GM20431 (cell line): ENCODE data around the gene AGAP3.

Experiments used
- in situ Hi-C: fragments of 300-500 bp; cut with MseI, MboI; formaldehyde crosslinking; loops from one replicate; pipeline ENCODE4 v1.15.0; 2020; ENCODE audit warnings: low sequenced_read_pairs; ENCODE audit not compliant: unreplicated experiment

AGAP3 gene

DNA sequence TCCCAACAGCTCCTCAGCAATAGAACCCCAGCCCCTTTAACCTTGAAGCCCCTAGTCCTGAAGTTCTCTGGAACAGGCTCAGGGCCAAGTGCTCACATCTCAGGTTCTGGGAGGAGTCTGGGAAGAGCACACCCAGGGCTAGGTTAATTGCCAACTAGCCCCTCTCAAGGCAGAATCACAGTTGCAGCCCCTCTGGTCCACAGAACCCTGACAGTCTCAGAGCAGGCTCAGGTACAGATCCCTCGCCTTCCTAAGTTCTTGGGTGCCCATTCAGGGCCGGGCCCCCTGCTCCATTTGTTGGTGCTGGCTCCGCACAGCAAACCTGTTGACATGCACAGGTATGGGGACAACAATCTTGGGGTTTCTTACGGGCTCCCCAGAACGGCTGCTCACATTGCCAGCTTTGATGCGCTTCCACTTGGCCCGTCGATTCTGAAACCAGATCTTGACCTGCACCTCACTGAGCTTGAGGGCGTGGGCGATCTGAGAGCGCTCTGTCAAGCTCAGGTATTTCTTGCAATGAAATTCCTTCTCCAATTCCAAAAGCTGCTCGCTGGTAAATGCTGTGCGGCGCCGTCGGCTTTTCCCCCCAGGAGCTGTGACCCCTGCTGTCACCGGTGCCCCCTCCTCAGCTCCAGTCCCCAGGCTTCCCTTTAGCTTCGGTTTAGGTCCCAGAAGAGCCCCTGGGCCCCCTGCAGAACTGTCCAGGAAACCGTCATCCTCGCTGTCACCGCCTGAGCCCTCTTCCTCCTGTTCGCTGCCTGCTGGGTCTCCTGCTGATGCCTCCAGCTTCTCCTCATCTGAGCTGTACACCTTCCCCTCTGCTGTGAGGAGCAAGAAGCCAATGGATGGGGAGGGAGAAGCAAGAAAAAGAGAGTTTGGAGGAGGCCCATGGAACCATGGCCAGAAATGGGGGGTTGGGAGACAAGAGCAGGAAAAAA is 62.3 kb downstream of the AGAP3 start:
- in situ Hi-C loops = no loop called here

DNA sequence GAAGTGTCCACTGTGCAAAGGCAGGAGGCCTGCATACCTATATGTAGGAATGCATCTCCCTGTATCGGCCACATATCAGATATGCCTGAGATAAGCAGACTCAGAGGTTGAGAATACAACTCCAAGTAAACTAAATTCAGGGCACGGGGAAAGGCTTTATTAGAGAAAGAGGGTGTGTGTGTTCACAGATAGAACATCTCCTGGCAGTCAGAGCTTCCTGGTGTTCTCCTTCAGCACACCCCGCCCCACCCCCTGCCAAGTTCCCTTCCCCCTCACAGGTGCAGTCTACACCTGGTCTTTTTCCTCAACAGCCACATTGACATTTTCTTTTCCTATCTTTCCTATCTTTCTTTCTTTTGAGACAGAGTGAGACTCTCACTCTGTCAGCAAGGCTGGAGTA is 64.1 kb downstream of the AGAP3 start:
- in situ Hi-C loops = no loop called here

DNA sequence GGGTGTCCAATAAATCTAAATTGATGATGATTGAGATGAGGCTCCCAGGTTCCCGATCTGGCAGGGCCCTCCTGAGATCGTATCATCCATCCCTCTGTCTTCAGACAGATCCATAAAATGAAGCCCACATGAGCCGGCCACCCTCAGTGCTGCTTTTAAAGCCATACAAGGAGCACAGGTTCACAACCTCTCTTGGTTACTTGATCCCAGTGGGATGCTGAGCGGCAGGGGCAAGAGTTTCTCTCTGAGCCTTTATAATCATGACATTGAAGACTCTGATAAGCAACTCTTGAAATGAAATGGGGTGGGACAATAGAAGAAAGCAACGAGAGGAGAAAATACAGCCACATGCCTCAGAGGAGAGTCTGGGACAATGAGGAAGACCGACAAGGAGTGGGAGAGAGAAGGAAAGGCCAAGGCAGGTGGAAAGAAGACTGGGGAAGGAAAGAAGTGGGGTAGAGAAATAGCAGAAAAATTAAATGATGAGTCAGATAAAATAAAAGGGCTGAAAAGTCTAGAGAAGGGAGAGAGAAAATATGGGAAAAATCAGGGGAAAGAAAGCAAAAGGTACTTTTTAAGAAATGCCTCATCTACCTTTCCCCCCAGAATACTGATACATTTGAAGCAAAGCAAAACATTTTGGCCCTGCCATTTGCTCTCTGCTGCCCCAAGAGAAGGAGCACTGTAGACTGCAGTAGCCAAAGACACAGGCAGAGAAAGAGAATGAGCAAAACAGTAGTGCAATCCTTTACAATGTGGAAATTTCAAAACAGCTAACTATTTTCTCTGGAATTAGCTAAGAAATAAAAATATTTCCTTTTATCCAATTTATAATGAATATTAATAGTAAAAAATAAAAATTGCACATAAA is 66.6 kb downstream of the AGAP3 start:
- in situ Hi-C loops = no loop called here

DNA sequence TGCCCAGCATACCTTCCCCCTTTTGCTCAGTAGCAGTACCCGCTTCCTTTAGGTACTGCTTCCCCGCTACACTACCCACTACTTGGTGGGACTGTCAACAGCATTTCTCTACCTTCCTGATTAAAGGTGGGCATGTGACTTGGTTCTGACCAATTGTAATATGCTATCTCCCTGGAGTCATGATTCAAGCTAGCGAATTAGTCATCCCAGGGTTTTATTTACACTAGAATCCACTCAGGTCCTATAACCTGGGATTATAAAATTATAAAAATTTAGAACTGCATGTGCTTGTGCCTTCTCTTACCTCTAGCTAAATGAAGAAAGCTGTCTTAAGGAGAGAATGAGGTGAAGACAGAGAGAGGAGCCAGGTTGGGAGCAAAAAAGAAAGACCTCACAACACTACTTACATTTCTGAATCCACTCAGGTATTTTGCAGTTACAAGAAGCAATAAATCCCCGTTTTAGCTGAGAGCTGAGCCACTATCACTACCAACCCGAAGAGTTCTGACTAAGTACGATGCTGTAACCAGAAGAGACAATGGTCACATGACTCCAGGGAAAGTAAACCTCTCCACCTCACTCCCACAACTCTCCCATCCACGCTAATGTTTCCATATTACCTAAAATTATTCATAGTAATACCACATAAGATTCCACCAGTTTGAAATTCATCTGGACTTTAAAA is 71.5 kb downstream of the AGAP3 start:
- in situ Hi-C loops = no loop called here

DNA sequence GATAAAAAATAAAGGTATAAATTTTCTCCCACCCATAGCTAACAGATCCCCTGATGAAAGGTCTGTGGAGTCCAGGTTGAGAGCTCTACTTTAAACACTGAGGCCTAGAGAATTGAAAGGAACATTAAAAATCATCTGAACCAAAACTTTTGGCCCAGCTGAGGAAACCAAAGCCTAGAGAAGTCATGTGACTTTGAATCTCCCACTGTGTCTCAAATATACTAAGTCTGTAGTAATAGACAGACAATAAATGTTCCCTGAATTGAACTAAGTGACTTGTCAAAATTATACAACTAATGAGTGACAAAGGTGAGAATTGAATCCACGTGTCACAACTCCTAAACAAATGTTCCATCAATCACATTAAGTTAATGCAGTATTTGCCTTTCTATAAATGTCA is 75.5 kb downstream of the AGAP3 start:
- in situ Hi-C loops = no loop called here

DNA sequence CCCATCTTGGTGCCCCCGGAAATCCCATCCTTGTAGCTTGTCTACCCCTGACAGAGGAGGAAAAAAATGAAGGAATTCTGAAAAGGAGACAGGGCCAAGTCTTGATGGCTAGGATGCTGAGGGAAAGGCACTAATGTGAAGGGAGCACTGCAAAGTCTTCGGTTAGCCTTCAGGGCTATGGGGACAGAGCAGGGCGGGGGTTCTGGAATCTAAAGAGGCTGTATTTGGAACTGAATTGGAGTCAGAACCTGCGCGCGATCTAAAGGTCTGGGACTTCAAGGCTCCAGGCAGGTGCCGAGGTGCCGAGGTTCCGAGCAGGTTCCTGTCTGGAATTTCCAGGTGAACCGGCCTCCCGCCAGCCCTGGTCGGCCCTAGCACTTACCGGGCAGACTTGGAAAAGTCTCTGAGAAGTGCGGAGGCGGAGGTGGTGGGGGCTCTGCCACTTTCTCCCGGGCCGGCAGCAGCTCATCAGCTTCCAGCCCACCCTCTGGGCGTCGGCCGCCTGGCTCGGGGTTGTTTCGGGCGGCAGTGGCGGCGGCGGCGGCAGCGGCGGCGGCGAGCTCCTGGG is 80.4 kb downstream of the AGAP3 start:
- in situ Hi-C loops = no loop called here

DNA sequence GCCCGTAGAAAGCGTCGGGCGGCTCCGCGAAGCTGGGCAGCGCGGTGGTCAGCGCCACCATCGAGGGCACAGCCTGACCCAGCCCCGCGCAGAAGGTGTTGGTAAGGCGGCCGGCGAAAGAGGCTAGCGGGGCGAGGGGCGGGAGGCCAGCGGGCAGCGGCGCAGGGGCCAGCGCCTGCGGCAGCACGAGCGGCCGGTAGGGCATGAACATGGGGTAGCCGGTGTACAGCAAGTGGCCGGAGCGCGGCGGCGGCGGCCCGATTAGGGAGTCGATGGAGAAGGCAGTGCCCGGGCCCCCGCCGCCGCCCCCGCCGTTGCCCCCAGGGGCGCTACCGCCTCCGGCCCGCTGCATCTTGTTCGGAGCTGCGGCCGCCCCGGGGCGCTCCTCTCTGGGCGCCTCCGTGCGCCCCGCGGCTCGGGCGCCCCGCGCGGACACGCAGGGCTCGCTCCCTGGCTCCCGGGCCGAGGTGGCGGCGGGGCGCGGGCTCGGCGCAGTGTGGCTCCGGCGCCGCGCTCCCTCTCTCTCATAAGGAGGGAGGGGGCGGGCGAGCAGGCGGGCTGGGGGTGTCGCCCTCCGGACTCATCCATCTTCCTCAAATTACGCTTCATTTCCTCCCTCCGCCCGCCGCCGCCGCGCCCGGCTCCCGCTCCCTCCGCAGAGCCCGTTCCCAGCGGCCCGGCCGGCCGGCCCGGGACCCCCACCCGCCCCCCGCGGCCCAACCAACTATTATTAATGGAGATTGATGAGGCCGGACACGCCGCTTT is 81.1 kb downstream of the AGAP3 start, which contains the start of gene GBX1:
Gene GBX1 (minus strand): TSS at position 498 of the 765 bp plus-strand sequence. CDS start 146 bp downstream, at position 352.
- in situ Hi-C loops = no loop called here

DNA sequence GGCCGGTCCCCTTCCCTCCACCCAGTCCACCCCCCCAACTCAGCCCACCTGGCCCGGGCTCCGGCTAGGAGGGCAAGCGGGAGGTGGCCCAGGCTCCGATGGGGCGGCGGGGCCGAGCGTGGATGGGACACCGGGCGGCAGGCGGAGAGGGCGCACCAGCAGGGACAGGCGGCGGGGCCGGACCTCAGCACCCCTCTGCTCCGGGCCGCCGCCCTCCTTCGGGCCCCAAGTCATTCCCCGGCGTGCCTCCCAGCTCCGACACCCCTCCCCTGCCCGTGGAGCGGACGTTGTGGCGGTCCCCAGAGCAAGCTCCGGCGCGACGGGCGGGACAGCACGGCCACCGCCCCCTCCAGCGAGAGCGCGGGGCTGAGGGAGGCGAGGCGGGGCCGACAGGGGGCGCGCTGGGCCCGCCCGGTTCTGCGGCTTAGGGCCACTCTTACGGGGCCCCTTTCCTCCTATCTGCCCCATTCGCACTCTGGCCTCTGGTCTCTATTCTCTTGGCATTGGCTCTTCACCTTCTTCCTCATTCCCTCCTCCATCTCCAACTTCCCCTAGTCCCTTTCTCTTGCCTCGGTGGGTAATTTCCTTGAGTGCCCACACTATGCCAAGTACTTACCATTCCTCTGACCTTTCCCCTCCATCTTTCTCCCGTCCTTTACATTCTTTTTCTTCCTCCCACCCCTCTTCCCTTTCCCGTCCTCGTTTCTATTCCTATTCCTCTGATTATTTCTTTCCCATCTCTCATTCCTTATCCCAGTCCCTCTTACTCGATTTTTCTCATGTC is 81.9 kb downstream of the AGAP3 start:
- in situ Hi-C loops = no loop called here

DNA sequence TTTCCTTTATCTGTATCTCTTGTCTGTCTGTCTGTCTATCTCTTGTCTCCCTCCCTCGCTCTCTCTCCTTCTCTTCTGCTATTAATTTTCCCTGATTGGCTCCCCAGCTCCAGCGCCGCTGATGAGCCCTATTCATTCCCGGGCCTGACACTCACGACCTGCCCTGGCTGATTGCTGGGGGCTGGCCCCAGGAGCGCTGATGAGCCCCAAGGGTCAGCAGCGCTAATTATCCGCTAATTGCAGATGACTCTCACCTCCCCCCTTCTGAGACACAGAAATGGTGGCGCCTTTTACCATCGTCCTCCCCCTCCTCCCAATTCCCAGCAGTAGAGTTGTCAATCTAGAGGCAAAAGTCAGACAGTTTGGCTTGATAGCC is 82.5 kb downstream of the AGAP3 start:
- in situ Hi-C loops = no loop called here

DNA sequence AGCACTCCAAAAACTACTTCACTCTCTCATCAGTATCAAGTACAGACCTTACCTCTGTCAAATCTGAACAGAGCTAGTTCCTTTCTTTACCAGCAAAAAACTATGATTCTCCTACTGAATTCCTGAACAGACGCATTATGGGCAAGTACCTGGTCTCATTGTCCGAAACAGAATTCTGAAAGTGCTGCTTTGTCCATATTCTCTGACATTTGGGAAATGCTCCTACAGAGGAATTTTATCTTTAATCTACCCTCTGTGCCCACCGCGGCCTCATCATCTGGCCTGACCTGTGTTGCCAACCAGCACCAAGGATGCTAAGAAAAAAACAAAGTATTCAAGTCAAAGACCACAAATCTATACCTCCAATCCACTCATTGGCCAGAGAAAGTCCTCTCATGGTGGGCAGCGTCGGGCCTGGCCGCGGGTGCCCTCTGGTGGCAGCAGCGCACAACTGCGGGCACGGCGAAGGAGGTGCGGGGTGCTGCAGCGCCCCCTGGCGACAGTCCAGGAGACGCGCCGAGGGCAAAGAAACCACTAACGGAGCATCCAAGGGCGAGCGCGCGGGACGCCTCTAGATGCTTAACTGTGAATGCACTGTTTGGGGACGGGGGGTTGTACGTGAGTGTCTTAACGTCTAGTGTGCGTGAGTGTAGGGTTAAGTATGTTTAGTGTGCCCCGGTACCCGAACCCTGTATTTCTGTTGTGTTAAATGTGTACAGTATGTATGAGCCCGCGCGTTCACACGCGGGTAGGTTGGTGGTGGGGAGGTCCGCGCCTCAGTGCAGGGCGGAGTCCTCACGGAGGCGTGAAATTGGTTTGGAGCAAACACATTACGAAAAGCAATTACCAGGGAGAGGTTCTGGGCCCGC is 86.2 kb downstream of the AGAP3 start:
- in situ Hi-C loops = no loop called here

DNA sequence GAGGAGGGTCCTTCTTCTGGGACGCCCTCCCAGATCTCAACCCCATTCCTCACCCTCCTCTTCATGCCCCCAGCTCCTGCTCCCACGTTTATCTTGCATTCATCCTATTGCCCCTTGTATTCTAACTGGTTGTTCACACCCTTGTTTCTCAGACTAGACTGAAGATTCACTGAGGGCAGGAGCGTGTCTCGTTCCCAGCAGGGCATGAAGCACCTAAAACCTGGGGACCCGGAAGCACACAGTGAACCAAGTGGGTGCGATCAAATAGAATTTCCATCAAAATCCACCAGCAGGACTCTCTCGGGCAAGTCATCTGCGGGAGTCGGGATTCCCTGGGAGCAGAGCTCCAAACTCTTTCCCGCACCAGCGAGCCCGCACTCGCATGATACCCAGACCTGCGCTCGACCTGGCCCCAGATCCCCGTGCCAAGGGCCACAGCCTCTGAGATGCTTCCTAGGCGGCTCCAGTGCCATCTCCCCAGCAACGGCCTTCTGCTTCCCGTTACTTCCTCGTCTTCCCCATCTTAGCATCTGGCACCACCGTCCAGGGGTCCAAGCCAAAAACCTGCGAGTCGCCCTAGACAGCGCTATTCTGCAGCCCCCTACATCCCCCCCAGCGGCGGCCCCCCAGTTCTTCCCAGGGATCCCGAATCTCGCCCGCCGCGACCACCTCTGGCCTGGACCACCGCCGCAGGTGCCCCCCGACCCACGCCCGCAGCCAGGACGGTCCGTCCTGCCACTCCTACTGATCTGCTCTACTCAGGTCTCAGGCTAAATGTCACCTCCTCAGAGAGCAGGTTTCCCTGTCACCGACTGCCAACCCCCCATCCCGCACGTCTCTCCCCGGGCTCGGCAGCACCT is 87.3 kb downstream of the AGAP3 start:
- in situ Hi-C loops = no loop called here

DNA sequence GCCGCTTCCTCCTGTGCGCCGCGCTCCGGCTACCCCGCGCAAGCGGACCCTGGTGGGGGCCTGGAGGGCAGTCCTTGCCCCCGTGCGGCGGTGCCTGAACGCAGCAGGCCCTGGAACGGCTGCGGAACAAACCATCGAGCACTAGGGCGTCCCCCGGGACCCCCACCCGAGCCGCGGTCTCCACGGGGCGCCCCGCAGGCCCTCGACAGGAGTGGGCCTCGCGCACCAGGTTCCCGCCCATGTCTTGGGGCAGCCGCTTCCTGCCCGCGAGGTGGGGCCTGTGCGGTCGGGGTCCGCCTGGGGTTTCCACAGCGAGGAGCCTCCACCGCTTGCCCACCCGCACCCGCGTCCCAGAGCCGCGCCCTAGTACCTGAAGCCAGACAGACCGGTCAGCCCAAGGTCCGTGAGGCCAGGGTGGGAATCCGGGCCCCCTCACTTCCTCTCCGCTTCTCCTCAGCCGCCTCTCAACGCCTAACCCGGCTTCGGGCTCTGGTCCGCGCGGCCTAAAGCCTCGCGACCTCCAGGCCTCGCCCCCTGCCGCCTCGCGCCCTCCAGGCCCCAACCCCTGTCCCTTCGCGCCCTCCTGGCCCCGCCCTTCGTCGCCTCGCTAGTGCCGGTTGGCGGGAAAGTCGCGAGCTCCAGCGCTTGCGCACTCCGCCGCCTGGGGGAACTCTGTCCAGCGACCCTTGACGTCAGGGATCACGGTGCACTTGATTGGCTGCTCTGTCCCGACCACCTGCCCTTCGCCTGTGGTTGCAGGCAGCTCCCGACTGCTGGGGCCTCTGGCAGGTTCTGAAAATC is 88.2 kb downstream of the AGAP3 start:
- in situ Hi-C loops = no loop called here

DNA sequence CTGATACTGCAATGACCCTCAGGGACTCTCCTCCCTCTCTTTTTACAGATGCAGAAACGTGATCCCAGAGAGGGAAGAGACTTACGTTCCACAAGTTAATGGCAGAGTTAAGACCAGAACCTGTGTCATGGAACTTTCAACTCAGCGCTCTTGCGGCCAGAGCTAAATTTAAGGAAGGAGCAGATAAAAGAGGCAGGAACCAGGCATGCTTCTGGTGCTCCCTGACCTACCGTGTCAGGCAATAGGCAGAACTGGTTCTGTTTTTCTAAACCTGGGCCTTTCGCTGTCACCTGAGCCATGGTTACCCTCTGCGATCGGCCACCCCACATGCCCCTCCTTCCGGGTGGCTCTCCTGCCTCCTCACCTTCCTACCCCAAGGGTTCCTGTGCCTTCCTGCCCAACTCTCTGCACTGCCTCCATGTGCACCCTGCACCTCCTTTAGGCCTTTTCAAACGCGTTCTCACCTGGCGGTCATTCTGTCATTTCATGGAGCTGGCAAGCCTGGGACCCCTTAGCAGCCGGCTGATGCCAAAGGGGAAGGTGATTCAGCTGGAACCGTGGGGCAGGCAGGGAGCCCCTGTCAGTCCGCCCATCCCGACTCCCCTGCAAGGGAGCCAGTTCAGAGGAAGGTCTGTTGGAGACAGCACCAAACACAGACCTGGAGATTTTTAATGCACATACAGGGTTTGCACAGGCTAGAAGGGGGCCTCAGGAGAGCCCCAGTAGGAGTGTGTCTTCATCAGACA is 88.9 kb downstream of the AGAP3 start:
- in situ Hi-C loops = no loop called here

DNA sequence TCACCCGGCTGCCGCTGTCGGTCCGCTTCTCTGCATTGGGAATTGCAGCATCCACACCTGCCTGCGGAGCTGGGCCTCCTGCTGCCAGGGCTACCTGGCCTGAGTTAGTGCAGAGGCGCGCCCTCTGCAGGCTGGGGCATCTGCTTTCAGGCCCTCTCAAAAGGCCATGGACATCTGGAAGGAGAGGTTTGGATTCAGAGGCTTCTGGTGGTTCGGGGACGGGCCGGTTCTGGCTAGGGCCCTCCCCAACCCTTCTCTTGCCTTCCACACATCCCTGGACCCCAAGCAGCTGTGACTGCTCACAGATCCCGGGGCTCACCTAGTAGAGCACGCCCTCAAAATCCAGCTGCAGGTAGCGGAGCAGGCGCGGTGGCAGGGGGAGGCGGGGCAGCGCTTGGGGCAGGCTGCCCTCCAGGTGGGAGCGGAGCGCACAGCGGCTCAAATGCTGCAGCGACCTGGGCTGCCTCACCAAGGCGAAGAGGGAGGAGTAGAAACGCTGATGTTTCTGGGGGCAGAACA is 89.6 kb downstream of the AGAP3 start:
- in situ Hi-C loops = no loop called here

DNA sequence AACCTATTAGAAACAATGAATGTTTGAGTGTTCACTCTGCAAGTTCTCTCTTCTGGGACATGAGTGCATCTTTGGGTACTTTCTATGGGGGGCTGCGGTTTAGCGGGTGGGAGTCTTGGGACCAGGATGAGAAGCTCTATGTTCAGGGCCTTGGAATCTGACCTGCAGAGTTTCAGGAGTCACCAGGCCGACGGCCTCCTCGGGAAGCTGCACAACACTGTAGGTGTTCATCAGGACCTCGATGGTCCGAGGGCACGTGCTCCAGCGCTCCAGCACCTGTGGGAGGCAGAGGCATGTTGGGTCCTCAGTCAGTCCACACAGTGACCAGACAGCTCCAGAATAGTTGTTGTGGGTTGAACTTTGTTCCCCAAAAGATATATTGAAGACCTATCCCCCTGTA is 90.1 kb downstream of the AGAP3 start:
- in situ Hi-C loops = no loop called here
